HG02884 (cell line): ENCODE measurements around the gene ACCS.

Experiments
- ATAC-seq: cut with Tn5 transposase; IDR thresholded peaks from one replicate; pipeline ENCODE4 v1.9.1; 2021; ENCODE audit warnings: mild to moderate bottlenecking, moderate library complexity; ENCODE audit not compliant: unreplicated experiment

ACCS gene

DNA sequence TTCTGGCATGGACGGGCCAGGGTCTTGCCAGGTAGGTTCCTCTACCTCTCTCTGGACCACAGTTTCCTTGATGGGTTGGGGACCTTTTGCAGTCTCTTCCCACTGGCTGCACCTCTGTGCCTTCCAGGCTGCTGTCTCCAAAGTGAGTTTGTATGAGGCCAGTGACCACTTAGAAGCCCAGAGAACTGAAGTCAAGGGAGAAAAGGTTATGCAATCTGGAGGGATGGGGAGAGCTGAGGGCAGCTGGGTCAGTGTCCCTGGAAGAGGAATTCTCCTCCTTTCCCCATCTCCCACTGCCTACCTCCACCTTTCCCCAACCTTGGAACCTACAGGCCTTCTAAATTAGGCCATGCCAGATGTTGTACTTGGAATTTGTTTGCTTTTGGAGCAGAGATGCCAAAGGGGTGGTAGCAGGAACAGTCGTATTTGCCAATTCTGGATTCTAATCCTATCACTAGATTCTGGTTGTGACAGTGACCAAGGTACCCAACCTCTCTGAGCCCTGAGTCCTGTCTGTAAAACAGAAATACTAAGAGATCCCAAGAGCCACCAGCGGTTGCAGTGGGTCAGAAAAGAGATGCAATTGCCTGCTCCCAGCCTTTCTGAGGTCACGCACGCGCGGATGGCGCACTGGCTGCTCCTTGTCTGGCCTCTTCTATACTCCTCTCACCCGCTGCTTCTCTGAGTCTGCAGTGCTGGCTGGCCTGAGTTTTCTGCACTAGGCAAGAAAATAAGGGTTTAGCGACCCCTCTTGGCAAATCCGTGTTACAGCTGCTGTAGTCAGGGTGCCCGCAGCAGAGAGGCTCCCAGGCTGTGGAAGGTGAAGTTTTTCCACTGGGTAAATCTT, 29.0 kb upstream of the ACCS start:
- peak; percentile 93 for ATAC-seq

DNA sequence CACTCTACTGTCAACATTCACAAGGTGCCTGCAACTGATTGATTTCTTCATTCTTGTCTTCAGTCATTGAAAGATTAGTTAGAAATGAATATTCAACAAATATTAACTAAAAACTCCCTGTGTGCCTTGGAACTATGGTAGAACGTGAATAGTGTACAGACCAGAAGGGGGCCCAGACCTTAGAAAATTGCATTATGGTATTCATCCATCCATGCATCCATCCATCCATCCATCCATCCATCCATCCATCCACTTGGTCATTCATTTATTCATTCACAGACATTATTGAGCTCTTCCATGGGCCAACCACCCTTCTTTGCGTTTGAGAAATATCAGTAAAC, 28.4 kb upstream of the ACCS start:
- no peak for ATAC-seq

DNA sequence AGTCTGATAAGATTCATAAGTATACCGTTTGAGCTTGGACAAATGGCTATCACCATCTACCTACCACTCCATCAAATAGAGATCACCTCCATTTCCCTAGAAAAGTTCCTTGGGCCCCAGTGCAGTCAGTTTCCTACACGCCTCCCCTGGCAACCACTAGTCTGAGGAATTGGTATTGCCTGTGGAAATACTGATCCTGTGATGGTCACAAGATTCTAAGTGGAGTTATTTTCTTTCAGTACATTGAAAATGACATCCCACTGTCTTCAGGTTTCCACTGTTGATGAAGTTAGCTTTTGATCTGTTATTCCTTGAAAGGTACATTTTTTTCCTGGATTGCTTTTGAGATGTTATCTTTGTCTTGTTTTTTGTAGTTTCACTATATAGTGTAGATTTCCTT, 22.9 kb upstream of the ACCS start:
- ATAC-seq = no peak

DNA sequence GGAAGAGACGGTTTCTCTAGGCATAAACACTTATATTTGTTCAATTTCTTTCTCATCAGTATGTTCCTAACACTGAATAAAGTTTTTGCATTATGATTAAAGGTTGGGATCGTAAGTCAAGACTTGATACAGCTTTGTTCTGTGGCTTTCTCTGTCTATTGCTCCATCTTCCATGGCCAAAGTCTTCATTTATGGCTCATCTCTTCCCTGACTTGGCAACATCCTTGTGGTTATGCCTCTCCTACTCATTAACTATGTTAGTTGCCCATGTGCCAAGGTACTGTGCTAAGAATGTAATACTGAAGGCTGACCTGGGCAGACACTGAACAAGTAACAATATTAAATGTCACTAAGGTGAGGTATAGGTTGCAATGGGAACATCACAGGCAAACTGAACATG, 19.9 kb upstream of the ACCS start:
- no peak for ATAC-seq

DNA sequence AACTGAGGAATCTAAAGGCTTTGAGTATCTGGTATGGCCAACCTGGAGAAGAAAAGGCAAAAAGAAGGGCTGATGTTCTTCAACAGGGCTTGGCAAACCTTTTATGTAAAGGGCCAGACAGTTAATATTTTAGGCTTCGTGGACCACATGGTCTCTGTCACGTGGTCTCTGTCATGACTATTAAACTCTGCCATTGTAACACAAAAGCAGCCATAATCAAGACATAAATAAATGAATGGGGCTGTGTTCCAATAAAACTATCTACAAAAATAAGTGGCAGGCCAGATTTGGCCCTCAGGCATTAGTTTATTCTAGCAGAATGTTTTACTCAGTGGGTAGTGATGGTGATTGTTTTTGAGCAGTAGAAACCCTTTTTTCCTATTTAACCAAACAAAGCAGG, 18.8 kb upstream of the ACCS start:
- no peak for ATAC-seq

DNA sequence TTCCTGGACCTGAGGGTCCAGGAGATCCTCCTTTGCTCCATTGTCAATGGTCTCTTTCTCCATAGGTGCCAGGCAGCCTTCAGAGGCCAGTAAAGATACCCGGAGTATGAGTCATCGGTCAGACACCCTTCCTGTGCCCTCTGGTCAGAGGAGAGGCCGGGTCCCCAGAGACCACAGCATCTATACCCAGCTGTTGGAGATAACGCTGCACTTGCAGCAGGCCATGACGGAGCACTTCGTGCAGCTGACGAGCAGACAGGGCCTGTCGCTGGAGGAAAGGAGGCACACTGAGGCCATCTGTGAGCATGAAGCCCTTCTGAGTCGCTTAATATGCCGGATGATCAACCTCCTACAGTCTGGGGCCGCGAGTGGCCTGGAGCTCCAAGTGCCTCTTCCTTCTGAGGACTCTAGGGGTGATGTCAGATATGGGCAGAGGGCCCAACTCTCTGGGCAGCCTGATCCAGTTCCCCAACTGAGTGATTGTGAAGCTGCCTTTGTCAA, 18.1 kb upstream of the ACCS start, which contains the start of gene ACCSL:
Gene ACCSL (plus strand): TSS at position 51 of the 501 bp plus-strand sequence. CDS start 56 bp downstream, at position 107.
- no peak for ATAC-seq

DNA sequence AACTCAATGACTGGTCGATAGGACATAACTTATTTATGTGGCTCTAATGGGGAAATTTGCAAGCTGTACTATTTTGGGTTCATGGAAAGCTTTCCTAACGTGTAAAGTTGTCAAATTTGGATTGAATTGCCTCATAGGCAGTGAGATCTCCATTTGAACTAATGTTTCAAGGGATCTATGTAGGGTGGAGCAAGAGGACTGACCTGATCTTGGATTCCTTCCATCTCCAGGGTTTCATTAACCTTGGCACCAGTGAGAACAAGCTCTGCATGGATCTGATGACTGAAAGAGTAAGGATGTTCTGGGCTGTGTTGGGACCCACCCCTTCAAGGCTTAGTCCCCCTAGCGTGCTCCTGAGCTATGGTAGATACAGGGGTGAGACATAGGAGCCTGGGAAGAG, 16.2 kb upstream of the ACCS start:
- ATAC-seq = no peak

DNA sequence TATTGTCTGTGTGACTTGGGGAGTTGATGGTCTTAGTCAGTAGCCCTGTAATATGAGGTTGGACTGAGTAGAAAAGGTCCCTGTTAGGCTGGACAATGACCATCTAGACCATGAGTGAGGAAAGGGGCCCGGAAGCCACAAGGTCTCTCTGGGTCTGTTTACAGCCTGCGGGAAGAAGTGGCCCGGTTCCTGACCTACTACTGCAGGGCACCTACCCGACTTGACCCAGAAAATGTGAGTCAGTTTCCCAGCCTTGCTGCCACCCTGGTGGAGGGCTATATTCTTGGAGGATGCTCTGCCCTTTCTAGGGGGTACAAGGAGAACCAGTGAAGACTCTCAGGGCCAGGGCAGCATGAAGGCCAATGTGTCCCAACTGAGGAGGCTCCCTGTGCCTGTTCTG, 14.9 kb upstream of the ACCS start:
- no peak for ATAC-seq

DNA sequence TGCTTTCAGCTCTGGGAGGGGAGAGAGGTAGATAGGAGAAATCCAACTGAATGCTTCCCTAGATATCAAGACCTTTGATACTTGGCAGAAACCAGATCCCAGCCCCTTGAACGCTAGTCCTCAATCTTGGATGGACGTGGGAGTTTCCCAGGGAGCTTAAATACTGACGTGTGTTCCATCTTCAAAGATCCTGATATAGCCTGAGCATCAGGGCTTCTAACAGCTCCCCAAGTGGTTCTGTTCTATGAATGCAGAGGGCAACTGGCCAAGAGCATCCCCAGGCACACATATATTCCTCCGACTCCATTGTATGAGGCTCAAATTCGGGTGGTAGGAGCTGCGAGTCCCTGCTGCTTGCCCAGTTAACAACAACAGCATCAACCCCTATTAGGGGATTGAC, 8.7 kb upstream of the ACCS start:
- ATAC-seq = no peak

DNA sequence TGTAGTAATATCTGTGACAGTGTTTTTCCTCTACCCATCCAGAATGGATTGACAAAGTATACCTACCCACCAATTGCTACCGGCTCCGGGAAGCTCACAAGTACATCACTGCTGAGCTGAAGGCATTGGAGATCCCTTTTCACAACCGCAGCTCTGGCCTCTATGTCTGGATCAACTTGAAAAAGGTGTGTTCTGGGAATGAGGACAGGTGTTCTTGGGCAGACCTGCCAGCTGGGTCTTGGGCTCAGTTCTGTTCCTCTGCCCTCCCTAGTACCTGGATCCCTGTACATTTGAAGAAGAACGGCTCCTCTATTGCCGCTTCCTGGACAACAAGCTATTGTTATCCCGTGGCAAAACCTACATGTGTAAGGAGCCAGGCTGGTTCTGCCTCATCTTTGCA, 7.8 kb upstream of the ACCS start:
- no peak for ATAC-seq

DNA sequence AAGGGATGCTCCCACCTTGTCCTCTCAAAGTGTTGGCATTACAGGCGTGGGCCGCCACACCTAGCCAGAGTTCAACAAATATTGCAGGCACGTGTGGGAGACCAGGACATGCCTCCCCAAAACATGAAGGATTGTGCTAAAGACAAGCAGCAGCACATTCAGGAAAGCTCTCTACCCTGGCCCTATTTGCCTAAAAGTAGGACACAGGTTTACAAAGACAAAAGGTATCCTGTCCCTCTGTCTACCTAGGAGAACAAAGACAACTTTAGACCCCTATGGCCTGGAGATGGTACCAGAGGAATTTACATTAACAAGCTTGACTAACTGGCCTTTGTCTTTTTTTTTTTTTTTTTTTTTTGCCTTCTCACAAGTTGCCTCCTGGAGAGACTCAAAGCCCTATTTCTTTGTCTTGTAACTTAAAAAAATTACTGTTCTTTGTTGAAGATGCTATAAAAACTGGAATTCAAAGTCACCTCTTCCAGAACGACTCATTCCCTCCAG, 859 bp upstream of the ACCS start:
- ATAC-seq = no peak

DNA sequence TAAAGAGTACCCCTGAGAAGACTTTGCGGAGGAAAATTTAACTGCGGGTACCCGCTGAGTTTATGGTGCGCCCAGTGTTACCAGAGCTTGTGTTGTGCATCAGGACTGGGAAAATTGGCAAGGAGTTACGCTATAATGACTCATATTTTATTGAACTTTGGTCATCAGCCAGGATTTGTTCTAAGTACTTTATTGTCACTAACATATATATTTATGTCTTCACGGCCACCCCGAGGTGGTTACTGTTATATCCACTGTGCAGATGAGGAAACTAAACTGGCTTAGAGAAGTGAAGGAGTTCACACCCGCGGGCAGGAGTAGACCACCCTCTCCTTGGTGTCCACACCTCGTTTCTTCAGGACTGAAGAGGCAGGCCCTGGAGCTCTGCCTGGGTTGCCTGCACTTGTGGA, 667 bp downstream of the ACCS start:
- no peak for ATAC-seq

DNA sequence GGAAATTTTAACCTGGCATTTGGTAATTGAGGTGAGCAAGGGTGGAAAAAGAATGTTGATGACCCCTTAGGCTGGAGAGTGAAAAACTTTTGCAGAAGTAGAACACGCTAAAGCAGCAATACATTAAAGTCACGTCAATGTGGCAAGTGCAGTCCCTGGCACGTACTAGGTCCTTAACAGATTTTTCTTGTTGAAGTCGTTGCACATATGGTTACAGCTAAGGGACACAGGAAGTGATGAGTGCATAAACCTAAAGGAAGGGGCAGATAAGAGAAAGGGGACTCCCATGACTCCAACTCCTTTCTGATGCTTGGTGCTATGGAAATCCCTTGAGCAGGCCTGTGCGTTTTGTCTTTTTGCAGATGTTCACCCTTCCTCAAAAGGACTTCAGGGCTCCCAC, 1.2 kb downstream of the ACCS start:
- no peak for ATAC-seq

DNA sequence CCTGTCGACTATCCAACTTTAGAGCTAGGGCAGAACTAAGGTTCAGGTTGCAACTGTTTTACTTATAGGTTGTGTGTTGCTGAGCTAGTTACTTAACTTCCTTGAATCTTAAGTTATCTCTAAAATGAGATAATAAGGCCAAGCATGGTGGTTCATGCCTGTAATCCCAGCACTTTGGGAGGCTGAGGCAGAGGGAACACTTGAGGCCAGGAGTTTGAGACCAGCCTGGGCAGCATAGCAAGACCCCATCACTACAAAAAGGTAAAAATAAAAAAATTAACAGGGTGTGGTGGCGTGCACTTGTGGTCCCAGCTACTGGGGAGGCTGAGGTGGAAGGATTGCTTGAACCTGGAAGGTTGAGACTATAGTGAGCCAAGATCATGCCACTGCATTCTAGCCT, 2.1 kb downstream of the ACCS start:
- no peak for ATAC-seq

DNA sequence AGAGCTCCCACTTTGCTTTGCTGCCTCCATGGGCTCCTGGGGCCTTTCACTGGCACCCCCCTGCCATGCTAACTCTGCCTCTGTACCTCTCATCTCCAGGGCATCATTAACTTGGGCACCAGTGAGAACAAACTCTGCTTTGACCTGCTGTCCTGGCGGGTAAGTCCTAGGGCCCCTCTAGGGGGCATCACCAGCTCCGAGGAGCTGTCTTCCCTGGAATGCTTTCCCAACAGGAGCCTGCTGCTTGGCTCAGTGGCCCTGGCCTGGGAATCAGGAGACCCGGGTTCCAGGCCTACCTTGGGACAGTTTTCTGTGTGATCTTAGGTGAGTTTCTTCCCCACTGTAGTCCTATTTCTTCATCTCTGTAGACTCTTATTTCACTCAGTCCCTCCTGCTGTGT, 5.1 kb downstream of the ACCS start:
- ATAC-seq = no peak

DNA sequence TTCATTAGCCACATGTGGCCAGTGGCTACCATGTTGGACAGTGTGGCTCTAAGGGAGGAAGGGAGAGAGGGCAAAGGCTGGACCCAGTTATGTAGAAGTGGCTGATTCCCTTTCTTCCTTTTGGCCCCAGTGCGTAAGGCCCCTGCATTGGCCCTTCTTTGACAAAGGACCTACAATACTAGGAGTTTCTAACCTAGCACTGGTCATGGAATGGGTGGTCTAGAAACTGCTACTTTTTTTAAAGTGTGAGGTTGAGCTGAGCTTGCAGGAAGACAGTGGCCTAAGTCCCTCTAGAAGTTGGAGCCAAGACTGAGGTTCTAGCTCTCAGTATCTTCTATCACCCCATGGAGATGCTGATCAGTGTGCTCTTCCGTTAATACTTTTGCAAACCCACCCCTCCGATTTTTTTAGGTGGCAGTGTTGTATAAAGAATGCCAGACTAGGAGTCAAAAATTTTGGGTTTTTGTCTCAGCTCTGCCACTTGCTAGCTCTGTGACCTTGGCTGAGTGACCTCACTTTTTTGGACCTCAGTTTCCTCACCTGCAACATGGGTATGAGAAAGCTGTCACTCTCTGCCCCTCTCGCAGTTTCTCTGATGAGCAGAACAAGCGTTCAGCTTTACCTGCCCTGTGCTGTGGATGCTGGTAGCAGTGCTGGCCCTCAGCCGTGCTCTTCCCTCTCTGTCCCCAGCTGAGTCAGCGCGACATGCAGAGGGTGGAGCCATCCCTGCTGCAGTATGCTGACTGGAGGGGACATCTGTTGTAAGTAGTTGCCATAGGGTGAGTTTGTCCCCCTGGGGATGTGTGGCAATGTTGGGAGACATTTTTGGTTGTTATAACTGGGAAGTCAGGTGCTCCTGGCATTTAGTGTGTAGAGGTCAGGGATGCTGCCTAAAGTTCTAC, 6.9 kb downstream of the ACCS start:
- no peak for ATAC-seq

DNA sequence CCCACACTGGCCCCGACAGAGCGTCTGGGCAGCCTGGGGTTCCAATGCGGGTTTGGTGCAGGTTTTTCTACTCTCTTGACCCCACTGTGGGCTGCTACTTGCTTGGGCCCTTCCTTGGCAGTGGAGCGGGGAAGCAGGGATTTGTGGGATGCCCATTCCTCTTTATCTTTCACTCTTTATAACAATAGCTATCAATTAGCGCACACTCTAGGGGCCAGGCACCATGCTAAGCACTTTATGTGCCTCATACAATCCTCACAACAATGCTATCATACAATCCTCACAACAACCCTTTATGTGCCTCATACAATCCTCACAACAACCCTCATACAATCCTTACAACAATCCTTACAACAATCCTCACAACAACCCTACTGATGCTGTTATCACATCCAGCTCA, 12.7 kb downstream of the ACCS start:
- ATAC-seq = no peak

DNA sequence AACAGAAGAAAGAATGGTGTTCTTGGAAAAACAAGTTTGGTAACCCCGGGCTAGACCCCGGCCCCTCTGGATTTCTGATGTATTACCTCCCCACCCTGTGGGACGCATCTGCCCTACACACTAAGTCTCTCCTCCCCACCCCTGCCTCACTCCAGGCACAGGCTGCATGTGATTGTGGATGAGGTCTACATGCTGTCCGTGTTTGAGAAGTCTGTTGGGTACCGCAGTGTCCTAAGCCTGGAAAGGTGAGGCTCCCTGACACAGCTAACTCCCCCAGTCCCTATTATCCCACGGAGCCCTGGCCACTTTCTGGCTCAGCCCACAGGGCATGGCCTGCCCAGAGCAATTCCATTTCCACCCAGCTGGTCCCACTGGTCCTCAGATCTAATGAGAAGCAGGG, 13.3 kb downstream of the ACCS start:
- no peak for ATAC-seq

DNA sequence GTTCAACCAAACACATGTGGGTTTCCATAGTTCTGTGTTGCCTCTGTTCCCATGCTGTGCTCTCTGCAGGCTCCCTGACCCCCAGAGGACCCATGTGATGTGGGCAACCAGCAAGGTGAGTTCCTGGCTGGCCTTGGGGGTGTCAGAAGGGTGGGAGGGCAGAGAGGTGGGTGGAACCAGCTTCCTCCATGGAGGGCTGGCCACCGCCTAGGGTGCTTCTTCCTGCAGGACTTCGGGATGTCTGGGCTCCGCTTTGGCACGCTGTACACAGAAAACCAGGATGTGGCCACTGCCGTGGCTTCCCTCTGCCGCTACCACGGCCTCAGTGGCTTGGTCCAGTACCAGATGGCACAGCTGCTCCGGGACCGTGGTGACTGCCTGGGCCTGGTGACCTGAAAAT, 14.9 kb downstream of the ACCS start:
- ATAC-seq = no peak

DNA sequence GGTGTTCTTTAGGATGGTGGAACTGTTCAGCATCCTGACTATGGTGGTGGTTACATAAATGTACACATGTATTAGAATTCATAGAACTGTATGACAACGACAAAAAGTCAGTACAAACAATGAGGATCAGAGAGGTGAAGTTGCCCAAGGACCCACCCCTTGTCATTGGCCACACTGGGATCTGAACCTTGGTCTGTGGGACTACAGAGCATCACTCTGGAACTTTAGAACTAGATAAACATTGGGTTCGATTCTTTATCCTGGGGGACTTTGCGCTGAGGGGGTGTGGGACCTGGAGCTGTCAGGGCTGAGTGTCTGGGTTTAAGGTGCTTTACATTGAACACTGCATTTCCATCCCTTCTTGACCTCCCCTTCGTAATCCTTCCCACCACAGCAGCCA, 16.6 kb downstream of the ACCS start:
- ATAC-seq = no peak

DNA sequence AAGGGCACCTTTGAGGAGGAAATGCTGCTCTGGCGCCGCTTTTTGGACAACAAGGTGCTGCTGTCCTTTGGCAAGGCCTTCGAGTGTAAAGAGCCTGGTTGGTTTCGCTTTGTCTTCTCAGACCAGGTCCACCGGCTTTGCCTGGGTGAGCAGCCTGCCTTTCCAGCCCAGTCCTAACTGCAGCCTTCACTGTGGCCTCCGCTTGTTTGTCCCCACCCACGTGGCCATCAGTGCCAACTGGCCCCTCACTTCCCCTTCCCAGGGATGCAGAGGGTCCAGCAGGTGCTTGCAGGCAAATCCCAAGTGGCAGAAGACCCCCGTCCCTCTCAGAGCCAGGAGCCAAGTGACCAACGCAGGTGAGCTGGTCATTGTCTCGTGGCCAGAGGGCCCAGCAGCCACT, 17.4 kb downstream of the ACCS start:
- no peak for ATAC-seq

DNA sequence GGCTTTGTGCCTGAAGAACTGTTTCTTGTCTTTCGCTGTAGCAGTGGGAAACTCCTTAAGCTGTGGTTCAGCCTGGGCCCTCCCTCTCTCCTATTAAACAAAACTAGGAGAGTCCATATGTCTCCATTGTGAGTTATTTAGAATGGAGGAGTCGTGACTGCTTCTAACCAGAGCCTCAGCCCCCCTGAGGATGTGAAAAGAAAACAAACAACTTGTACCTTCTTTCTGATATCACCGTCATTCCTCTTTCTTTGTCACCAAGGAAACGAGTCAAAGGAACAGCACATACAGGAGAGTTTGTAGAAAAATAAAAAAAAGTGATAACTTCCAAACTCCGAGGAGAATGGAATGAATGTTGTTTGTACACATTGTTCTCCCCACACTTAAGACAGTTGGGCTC, 17.8 kb downstream of the ACCS start:
- ATAC-seq = no peak
